Jurkat, Clone E6-1 (cell line): ENCODE data around the gene ELOVL5.
A peak's percentile ranks its signal among the peaks of the same experiment; 100 is the strongest.
"Not testable (repeated sequence)": the region's sequence is repeated elsewhere in the genome, so short reads cannot be mapped to it uniquely, and the experiment has no call there.

Experiments
- DNase-seq: peaks from one replicate; pipeline ENCODE4 v3.0.0-alpha.2; 2011; ENCODE audit warnings: low read depth, low spot score
- H3K4me3 ChIP-seq: 2 replicates; pipeline ENCODE4 v1.5.1; 2011; ENCODE audit warnings: mild to moderate bottlenecking, low read length, control low read depth, moderate library complexity

The ELOVL5 gene

GRCh38 chr6:53311586-53311935, 37.2 kb downstream of the ELOVL5 start:
- H3K4me3 ChIP-seq = peak overlapping the region; percentile 55
- DNase-seq = no peak

DNA sequence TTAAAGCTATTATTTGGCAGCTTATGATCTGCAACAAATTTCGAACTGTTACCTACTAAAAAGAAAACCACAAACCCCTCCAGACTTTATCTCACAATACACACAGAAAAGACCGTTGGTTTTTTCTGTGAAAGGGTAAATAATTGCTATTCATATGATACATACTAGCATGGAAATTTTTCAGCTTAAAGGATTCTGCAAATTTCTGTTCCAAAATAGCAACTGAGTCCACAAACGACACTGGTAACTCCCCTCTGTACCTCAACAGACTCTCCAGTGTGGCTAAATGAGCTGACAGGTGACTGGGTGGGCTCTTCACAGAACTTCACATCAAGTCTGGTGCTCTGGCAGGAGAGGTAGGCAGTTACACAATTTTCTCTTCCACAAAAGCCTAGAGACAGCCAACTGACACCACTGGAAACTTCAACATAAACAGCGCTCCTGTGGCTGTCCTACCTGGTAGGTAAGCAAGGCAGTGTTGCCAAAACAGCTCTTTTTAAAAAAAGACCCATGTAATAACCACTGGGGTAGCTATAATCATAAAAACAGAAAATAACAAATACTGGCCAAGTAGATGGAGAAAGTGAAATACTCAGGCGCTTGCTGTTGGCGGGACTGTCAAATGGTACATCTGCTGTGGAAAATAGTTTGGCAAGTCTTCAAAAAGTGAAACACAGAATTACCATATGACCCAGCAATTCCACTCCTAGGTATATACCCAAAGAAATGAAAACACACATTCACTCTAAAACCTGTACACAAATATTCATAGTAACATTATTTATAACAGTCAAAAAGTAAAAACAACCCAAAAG, 37.8 kb downstream of the ELOVL5 start:
- DNase-seq = peak; percentile 97
- H3K4me3 ChIP-seq = peak overlapping the region; percentile 55

GRCh38 chr6:53309901-53310300, 38.8 kb downstream of the ELOVL5 start:
- no peak for DNase-seq
- H3K4me3 ChIP-seq = peak overlapping the region; percentile 55

DNA sequence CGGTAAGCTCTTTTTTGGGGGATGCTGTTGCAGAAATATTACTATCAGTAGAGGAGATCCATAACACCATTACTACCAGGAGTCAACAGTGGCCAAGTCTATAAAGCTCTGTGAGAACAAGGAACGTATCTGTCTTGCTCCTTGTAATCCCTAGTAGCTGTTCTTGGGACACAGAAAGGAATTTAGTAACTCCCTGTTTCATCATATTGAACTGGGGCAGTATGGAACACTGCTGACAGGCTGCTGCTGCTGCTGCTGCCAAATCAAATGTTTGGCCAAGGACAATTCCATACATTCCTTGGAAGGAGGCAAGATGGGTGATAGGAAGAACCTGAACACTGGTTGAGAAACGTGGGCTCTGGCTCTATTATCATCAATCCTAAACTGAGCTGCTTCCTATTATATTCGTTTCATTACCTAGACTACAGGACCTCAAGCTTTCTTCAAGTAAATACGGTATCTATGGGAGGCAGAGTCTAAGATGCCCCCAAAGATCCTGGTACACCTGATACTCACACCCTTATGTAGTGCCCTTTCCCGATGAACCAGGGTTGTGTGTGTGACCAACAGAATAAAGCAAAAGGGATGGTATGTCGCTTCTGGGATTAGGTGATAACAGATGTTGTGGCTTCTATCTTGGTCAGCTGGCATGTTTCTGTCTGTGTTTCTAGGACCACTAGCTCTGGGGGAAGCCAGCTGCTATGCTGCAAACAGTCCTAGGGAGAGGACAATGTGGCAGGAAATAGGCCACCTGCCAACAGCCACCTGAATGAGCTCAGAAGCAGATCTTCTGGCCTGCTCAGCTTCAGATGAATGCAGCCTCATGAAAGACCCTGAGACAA, 39.5 kb downstream of the ELOVL5 start:
- peak; percentile 98 for DNase-seq
- peak overlapping the region; percentile 55 for H3K4me3 ChIP-seq

GRCh38 chr6:53306819-53307347, 41.9 kb downstream of the ELOVL5 start:
- no peak overlapping the region for H3K4me3 ChIP-seq
- DNase-seq = peak; percentile 66

GRCh38 chr6:53306217-53306616, 42.5 kb downstream of the ELOVL5 start:
- DNase-seq, H3K4me3 ChIP-seq: not testable (repeated sequence)

- DNase-seq, H3K4me3 ChIP-seq: not testable (repeated sequence)
Observed at GRCh38 chr6:53305506-53306005, 43.2 kb downstream of the ELOVL5 start.

GRCh38 chr6:53304953-53305352, 43.8 kb downstream of the ELOVL5 start:
- not testable (repeated sequence) for H3K4me3 ChIP-seq, DNase-seq

- H3K4me3 ChIP-seq = peak overlapping the region; percentile 29
- DNase-seq = peak; percentile 93
Observed at GRCh38 chr6:53302678-53303360, 45.9 kb downstream of the ELOVL5 start.

DNA sequence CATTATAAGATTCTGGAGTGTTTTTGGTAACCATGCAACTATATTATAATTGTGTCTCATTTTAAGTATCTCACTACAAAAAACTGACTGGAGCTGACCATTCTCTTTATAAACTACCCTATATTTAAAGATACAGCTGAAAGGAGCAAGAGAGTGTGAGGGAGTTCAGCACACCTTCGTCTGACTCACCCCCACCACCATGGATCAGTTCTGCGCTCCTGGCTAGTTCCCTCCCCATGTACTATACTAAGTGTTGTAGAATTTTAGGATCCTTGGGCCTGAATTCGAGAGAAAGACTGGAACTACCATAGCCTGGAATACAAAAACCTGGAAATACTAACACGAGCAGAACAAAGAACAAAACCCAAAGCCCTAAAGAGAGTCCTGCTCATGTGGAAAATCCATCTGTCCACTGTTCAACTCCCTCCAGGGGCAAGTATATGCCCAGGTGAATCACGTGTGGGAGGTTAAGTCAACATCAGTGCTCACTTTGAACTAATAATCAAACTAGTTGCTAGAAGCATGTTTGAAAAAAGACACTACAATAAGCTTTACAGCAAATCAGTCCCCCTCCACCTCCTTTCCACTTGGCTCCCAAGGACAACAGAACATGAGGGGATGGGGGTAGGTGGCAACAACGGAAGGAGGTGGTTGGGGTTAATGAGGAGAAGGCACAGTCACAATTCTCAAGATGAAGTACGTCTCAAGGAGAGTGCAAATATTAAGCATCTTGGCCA, 46.8 kb downstream of the ELOVL5 start:
- H3K4me3 ChIP-seq = peak overlapping the region; percentile 29
- peak; percentile 62 for DNase-seq

DNA sequence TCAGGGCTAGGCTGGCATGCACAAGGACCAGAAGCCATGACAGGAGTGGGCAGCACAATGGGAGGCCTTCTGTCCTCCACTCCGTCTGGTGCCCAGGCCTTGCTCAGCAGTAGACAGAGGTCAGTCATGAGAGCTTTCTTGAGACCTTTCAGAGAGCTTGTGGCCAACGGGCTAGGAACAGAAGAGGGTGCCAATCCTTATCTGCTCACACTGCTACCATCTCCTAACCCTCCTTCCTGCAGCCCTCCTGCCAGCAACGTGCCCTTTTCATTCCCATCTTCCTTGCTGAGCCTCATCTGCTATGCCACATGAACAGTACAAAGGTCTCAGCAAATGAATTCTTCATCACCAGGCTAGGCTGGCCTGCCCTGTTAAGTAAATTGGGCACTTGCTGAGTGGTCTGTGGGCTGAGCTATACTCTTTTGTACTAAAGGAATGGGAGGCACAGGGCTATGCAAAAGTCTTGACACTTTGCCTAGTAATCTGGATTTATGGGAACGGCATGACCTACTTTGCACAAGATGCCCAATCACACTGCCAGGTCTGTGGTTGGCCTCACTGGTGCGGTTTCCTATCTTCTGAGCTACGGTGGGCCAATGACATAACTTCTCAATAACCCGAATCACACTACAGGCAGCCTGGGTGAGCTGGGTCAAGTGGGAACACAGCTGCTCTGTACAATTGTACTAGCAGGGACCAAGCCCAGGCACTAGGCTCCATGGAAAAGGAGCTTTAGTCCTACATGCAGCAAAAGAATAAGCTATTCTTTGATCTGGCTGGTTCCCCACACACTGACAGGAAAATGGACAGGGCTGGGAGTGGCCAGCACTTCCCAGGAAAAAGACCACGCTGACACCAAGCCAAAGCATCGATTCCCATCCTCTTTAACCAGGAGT, 47.8 kb downstream of the ELOVL5 start:
- DNase-seq = peak; percentile 89
- H3K4me3 ChIP-seq = peak overlapping the region; percentile 16

DNA sequence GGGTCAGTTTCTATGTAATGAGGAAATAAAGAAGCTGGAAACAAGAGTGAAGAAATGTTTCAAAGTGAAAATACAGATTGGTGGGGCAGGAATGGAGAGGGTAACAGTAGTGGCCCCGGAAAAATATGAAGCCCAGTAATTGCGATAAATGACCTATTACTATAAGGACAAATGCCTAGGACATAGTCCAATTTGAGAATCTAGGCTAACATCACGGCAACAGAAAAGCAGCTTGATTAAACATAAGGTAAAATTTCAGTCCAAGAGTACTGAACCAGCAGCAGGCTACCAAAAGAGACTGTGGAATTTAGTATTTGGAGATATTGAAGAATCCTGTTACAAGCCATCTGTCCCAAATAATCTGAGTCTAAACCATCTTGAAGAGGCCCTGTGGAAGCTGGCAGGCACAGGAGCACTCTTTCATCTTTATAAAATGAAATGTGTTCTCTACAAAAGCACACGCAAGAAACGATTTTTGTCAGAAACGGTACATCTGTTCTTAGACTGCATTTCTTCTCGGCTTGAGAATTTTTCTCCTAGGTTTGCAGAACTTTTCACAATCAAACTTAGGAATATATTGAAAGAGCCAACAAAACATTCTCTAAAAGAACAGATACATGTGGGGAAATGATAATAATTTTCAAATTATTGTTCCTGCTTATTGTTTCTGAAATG, 49.3 kb downstream of the ELOVL5 start:
- H3K4me3 ChIP-seq = peak overlapping the region; percentile 16; the same call in 1 of the 2 replicates
- no peak for DNase-seq

DNA sequence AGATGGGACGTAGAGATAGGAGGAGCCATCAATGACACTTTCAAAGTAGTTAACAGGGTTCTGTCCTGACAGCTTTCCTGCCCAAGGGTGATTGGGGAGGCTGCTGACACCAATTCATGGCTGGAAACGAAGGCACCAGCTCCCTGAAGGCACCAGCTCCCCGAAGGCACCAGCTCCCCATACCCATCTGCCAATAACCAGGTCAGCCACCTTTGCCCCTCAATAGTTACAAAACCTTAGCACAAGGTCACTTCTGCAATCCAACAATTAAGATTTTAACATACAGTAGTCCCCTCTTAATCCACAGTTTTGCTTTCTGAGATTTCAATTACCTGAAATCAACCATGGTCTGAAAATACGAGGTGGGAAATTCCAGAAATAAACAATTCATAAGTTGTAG, 51.7 kb downstream of the ELOVL5 start:
- H3K4me3 ChIP-seq = no peak overlapping the region
- DNase-seq = no peak

DNA sequence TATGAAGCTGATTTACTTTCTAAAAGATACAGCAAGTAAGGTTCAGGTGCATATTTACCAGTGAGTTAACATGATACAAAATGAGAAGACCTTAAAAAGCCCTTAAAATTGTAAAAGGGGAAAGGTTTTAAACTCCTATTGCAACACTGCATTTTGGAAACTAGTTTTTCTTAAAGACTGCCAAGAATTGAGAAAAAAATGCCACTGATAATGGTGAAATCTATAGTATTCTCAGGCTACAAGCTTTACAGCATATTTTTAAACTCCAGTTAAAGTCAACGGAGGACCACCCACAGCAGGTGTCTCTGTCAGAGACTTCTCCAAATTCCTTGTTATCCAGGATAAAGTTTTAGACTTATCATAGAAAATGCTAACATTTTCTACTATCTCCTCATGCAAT, 53.6 kb downstream of the ELOVL5 start:
- DNase-seq = no peak

DNA sequence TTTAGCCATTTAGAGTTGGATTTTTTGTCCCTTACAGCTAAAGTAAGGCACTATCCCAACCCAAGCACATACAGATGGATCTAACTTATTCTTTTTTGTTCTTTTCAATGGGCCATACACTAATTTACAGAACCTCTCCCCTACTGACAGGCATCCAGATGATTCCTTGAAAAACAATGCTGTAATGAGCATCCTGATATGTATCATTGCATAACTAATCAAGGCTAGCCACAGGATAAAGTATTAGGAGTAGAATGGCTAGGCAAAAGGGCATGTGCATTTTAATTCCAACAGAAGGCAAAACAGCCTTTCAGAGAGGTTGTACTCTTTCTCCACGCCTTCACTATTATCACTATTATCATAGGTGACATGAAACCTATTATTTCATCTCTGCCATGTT, 54.1 kb downstream of the ELOVL5 start:
- H3K4me3 ChIP-seq = no peak overlapping the region
- no peak for DNase-seq

More for the DNA sequence above, 53.6 kb downstream of the ELOVL5 start:
- no peak overlapping the region for H3K4me3 ChIP-seq

GRCh38 chr6:53294095-53294494, 54.7 kb downstream of the ELOVL5 start:
- peak; percentile 87 for DNase-seq
- H3K4me3 ChIP-seq = no peak overlapping the region

- H3K4me3 ChIP-seq = no peak overlapping the region
- no peak for DNase-seq
Observed at GRCh38 chr6:53293691-53294090, 55.1 kb downstream of the ELOVL5 start.
